GM23338 (cell line): ENCODE measurements around the gene AFAP1. TPM values are rescaled to one million over a fixed set of nuclear protein-coding genes. Genes with fewer than 3 reads are reported as not detected.

Experiments
- ATAC-seq: fragments of 200-7000 bp; cut with Tn5 transposase; 3 replicates; pipeline ENCODE4 v1.9.1; 2020
- DNase-seq: peaks from one replicate; pipeline ENCODE4 v3.0.0-alpha.2; 2015; ENCODE audit warnings: low spot score
- H2AFZ ChIP-seq: fragments of 200-600 bp; sonication (generic); 2 replicates; pipeline ENCODE4 v1.8.0; 2016; ENCODE audit warnings: antibody characterized with exemption, mild to moderate bottlenecking, moderate library complexity
- H3F3A ChIP-seq: fragments of 200-600 bp; sonication (generic); replicated peaks from 2 replicates; pipeline ENCODE4 v1.8.0; 2017; ENCODE audit warnings: antibody characterized with exemption, mixed run types, low read depth
- H3K27ac ChIP-seq: fragments of 200-600 bp; sonication (generic); 2 replicates; pipeline ENCODE4 v1.6.1; 2016; ENCODE audit warnings: low read depth
- H3K27me3 ChIP-seq: fragments of 200-600 bp; sonication (generic); 2 replicates; pipeline ENCODE4 v1.8.0; 2016; ENCODE audit warnings: mild to moderate bottlenecking, mixed run types, moderate library complexity; ENCODE audit not compliant: insufficient read depth
- H3K36me3 ChIP-seq: fragments of 200-600 bp; sonication (generic); 2 replicates; pipeline ENCODE4 v1.8.0; 2016; ENCODE audit warnings: mild to moderate bottlenecking; ENCODE audit not compliant: insufficient read depth
- H3K4me1 ChIP-seq: fragments of 200-600 bp; sonication (generic); 2 replicates; pipeline ENCODE4 v1.8.0; 2016; ENCODE audit warnings: mild to moderate bottlenecking, moderate library complexity; ENCODE audit not compliant: insufficient read depth
- H3K4me2 ChIP-seq: fragments of 200-600 bp; sonication (generic); 2 replicates; pipeline ENCODE4 v1.7.1; 2017; ENCODE audit warnings: mixed run types
- H3K4me3 ChIP-seq: fragments of 200-600 bp; sonication (generic); 2 replicates; pipeline ENCODE4 v1.6.1; 2016; ENCODE audit warnings: mixed run types
- H3K79me2 ChIP-seq: fragments of 200-600 bp; sonication (generic); replicated peaks from 2 replicates; pipeline ENCODE4 v1.8.0; 2017; ENCODE audit warnings: mild to moderate bottlenecking; ENCODE audit not compliant: insufficient read depth
- H3K9me2 ChIP-seq: fragments of 200-600 bp; sonication (generic); 2 replicates; pipeline ENCODE4 v1.8.0; 2017; ENCODE audit not compliant: insufficient read depth
- H4K20me1 ChIP-seq: fragments of 200-600 bp; sonication (generic); replicated peaks from 2 replicates; pipeline ENCODE4 v1.8.0; 2017; ENCODE audit warnings: mild to moderate bottlenecking; ENCODE audit not compliant: insufficient read depth
- H3K27ac Mint-ChIP-seq: 2 replicates; pipeline ENCODE4 v1.8.0; 2020; ENCODE audit warnings: inconsistent platforms, mild to moderate bottlenecking, moderate library complexity, mixed read lengths
- H3K27me3 Mint-ChIP-seq: 3 replicates; pipeline ENCODE4 v1.8.0; 2022; ENCODE audit warnings: low read depth, mild to moderate bottlenecking, moderate library complexity, mixed read lengths, inconsistent platforms; ENCODE audit not compliant: insufficient read depth, poor library complexity
- H3K36me3 Mint-ChIP-seq: 3 replicates; pipeline ENCODE4 v1.8.0; 2021; ENCODE audit warnings: low read depth, mild to moderate bottlenecking, inconsistent platforms, moderate library complexity, mixed read lengths
- H3K4me1 Mint-ChIP-seq: 3 replicates; pipeline ENCODE4 v1.8.0; 2020; ENCODE audit warnings: mild to moderate bottlenecking, inconsistent platforms, mixed read lengths
- H3K4me3 Mint-ChIP-seq: 3 replicates; pipeline ENCODE4 v1.8.0; 2021; ENCODE audit warnings: moderate library complexity, mild to moderate bottlenecking, inconsistent platforms, mixed read lengths
- H3K9me3 Mint-ChIP-seq: 3 replicates; pipeline ENCODE4 v1.8.0; 2020; ENCODE audit warnings: moderate library complexity, mild to moderate bottlenecking, inconsistent platforms, mixed read lengths
- CREB1 ChIP-seq: fragments of 250-450 bp; sonication (Bioruptor Pico); IDR thresholded peaks from 2 replicates; pipeline ENCODE4 v1.5.0; 2020; ENCODE audit warnings: low read depth, mild to moderate bottlenecking, moderate library complexity
- CTCF ChIP-seq, 2 experiments: fragments of 200-600 bp in 1 of 2; sonication (generic) in 1 of 2; conservative IDR thresholded peaks; 2 replicates each; pipeline versions ENCODE4 v1.5.1 to v1.6.1; 2016 to 2017; ENCODE audit warnings: antibody characterized with exemption in 2 of 2, low read depth in 2 of 2, mild to moderate bottlenecking in 2 of 2, moderate library complexity in 1 of 2
- ETS1 ChIP-seq: IDR thresholded peaks from 2 replicates; pipeline ENCODE4 v1.6.1; 2016; ENCODE audit warnings: antibody characterized with exemption
- EZH2 ChIP-seq: fragments of 200-600 bp; sonication (generic); IDR thresholded peaks from one replicate; pipeline ENCODE4 v1.8.0; 2017; ENCODE audit warnings: antibody characterized with exemption, mild to moderate bottlenecking, low read depth; ENCODE audit not compliant: unreplicated experiment
- EZH2phosphoT487 ChIP-seq: fragments of 200-600 bp; sonication (generic); IDR thresholded peaks from one replicate; pipeline ENCODE4 v1.8.1; 2018; ENCODE audit warnings: antibody characterized with exemption; ENCODE audit not compliant: unreplicated experiment
- JUNB ChIP-seq: IDR thresholded peaks from one replicate; pipeline ENCODE4 v1.6.1; 2016; ENCODE audit warnings: antibody characterized with exemption; ENCODE audit not compliant: unreplicated experiment
- NANOG ChIP-seq: IDR thresholded peaks from 2 replicates; pipeline ENCODE4 v1.6.1; 2016; ENCODE audit warnings: antibody characterized with exemption, borderline replicate concordance
- POLR2AphosphoS5 ChIP-seq: IDR thresholded peaks from 2 replicates; pipeline ENCODE4 v1.6.1; 2016; ENCODE audit warnings: antibody characterized with exemption, low read depth
- REST ChIP-seq: IDR thresholded peaks from one replicate; pipeline ENCODE4 v1.6.1; 2018; ENCODE audit warnings: antibody characterized with exemption; ENCODE audit not compliant: unreplicated experiment
- STAT1 ChIP-seq: IDR thresholded peaks from one replicate; pipeline ENCODE4 v1.6.1; 2016; ENCODE audit warnings: antibody characterized with exemption; ENCODE audit not compliant: unreplicated experiment
- ZNF114 ChIP-seq: fragments of 250-450 bp; sonication (Bioruptor Pico); IDR thresholded peaks from 2 replicates; pipeline ENCODE4 v1.5.0; 2020; ENCODE audit warnings: mild to moderate bottlenecking, moderate library complexity
- ZNF331 ChIP-seq: fragments of 250-450 bp; sonication (Bioruptor Pico); IDR thresholded peaks from 2 replicates; pipeline ENCODE4 v1.5.0; 2020; ENCODE audit warnings: low read depth, mild to moderate bottlenecking, moderate library complexity
- ZNF462 ChIP-seq: fragments of 250-450 bp; sonication (Bioruptor Pico); IDR thresholded peaks from 2 replicates; pipeline ENCODE4 v1.5.0; 2020; ENCODE audit warnings: mild to moderate bottlenecking, moderate library complexity
- polyA plus RNA-seq: library from polyadenylated mRNA; unstranded; fragments of >200 nt; fragmentation: Nextera tagmentation; extraction: Ambion mirVana; gene quantifications from 2 replicates; pipeline ENCODE4 v1.2.1, GENCODE V29; 2016
- total RNA-seq: library from RNA; depleted of rRNA; stranded (reverse); fragments of >200 nt; shearing (Covaris generic); gene quantifications from 2 replicates; pipeline ENCODE4 v1.2.3, GENCODE V29; 2014

Gene AFAP1
- total and polyA plus RNA-seq, 2 experiments from 2014 or later = 6.5 to 21.5 TPM

GRCh38 chr4:7950301-7951092, 10.8 kb upstream of the AFAP1 start:
- no peak for TF ChIP-seq CREB1 (CRISPR knock-in tag)
- TF ChIP-seq CTCF (conservative IDR thresholded peaks at IDR 0.05; ENCODE audit: low read depth in 2 of 2) = no peak
- TF ChIP-seq JUNB = no peak
- TF ChIP-seq REST = no peak
- TF ChIP-seq ZNF114 (CRISPR knock-in tag) = no peak
- no peak for TF ChIP-seq POLR2AphosphoS5
- TF ChIP-seq ETS1 = no peak
- no peak for TF ChIP-seq NANOG
- no peak for TF ChIP-seq EZH2
- TF ChIP-seq ZNF331 (CRISPR knock-in tag) = no peak
- no peak for TF ChIP-seq STAT1
- TF ChIP-seq EZH2phosphoT487 = no peak
- TF ChIP-seq ZNF462 (CRISPR knock-in tag) = no peak
- H3K27me3 Mint-ChIP-seq = peaks cover 9% of the 10 kb centered on the region
- Histone ChIP-seq H3F3A (no peaks in the 10 kb centered on the region), H3K4me3 (no peak overlapping the region), H3K27ac (no peak overlapping the region), H3K9me2 (no peaks in the 10 kb centered on the region), H3K27me3 (no peaks in the 10 kb centered on the region), H2AFZ (no peak overlapping the region), H3K79me2 (no peaks in the 10 kb centered on the region), H3K4me1 (no peaks in the 10 kb centered on the region), H4K20me1 (no peaks in the 10 kb centered on the region), H3K36me3 (no peaks in the 10 kb centered on the region), H3K4me2 (no peak overlapping the region)
- no peak for ATAC-seq
- DNase-seq = no peak
- peaks cover 3% of the 10 kb centered on the region; the same call in 1 of the 3 replicates for H3K9me3 Mint-ChIP-seq
- H3K36me3 Mint-ChIP-seq = no peaks in the 10 kb centered on the region
- H3K4me1 Mint-ChIP-seq = peaks cover 4% of the 10 kb centered on the region; the same call in 2 of the 3 replicates
- no peak overlapping the region for H3K4me3 Mint-ChIP-seq
- H3K27ac Mint-ChIP-seq = no peak overlapping the region
